Prostate gland (tissue), 2 donors: ENCODE data around the gene GPR142.

Source experiments
- CTCF ChIP-seq, 4 experiments: fragments of 200-600 bp in 2 of 4; fragments of 450-650 bp in 2 of 4; sonication (generic) in 2 of 4; IDR thresholded peaks; 1 replicate in 3 of 4; 2 replicates in 1 of 4; pipeline ENCODE4 v1.5.1; 2016 to 2019; ENCODE audit warnings: antibody characterized with exemption in 4 of 4, mild to moderate bottlenecking in 2 of 4, moderate library complexity in 2 of 4
- POLR2AphosphoS5 ChIP-seq: sonication (generic); formaldehyde crosslinking; IDR thresholded peaks from one replicate; pipeline ENCODE4 v1.6.1; 2017; ENCODE audit warnings: antibody characterized with exemption

DNA sequence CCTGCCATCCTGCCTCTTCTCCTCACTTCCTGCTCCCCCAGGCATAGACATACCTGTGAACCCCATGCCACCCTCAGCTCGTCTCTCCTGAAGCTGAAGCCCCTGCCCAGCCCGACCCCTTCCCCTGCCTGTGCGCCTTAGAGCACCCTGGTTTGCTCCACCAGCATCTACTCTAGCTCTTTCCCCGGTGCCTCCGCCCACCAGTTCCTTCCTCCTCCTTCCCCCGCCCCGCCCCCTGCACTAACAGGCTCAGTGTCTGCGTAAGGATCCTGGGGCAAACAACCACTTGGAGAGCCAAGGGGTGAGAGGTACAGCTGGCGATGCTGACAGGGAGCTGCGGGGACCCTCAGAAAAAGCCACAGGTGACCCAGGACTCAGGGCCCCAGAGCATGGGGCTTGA lies 1.9 kb downstream of the GPR142 start:
- TF ChIP-seq CTCF (IDR thresholded peaks at IDR 0.05) (no peak), POLR2AphosphoS5 (no peak)
